ENCODE measurements around the gene HSPB1.

The HSPB1 gene

DNA sequence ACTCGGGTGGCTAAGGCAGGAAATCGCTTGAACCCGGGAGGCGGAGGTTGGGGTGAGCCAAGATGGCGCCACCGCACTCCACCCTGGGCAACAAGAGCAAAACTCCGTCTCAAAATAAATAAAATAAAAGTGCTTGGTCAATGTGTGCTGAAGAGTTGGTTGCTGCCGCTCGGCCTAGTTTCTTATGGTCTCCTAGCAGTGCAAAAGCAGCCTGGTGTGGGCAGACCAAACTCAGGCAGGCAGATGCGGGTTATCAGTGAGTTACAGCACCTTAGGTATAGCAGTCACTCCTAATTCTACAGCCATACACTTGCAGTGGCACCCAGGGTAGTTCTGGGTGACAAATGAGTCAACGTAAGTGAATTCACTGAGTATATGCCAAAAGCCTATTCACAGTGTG is 22.6 kb downstream of the HSPB1 start:
- H3K27ac ChIP-seq = no peak overlapping the region
- DNase-seq (ENCODE audit: low spot score) = no peak
- TF ChIP-seq, protein P1, sequence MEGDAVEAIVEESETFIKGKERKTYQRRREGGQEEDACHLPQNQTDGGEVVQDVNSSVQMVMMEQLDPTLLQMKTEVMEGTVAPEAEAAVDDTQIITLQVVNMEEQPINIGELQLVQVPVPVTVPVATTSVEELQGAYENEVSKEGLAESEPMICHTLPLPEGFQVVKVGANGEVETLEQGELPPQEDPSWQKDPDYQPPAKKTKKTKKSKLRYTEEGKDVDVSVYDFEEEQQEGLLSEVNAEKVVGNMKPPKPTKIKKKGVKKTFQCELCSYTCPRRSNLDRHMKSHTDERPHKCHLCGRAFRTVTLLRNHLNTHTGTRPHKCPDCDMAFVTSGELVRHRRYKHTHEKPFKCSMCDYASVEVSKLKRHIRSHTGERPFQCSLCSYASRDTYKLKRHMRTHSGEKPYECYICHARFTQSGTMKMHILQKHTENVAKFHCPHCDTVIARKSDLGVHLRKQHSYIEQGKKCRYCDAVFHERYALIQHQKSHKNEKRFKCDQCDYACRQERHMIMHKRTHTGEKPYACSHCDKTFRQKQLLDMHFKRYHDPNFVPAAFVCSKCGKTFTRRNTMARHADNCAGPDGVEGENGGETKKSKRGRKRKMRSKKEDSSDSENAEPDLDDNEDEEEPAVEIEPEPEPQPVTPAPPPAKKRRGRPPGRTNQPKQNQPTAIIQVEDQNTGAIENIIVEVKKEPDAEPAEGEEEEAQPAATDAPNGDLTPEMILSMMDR (IDR thresholded peaks at IDR 0.05) = no peak
- H3K4me3 ChIP-seq = no peak overlapping the region

DNA sequence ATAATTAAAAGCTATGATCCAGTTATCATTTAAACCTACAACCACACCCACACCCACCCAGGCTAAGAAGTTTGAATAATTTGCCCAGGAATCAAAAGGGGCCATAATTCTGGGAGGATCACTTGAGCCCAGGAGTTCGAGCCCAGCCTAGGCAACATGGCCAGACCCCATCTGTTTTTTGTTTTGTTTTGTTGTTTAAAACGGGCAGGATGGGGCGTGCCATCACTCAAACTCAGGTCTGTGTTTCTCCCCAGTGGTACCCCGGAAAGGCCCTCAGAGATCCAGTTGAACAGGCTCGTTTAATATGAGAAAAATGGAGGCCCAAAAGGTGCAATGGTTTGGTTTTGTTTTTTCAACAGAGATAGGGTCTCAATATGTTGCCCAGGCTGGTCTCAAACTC is 23.3 kb downstream of the HSPB1 start:
- Histone ChIP-seq H3K4me3 (no peak overlapping the region), H3K27ac (no peak overlapping the region)
- DNase-seq (ENCODE audit: low spot score) = no peak
- TF ChIP-seq, protein P1 (IDR thresholded peaks at IDR 0.05) = no peak

DNA sequence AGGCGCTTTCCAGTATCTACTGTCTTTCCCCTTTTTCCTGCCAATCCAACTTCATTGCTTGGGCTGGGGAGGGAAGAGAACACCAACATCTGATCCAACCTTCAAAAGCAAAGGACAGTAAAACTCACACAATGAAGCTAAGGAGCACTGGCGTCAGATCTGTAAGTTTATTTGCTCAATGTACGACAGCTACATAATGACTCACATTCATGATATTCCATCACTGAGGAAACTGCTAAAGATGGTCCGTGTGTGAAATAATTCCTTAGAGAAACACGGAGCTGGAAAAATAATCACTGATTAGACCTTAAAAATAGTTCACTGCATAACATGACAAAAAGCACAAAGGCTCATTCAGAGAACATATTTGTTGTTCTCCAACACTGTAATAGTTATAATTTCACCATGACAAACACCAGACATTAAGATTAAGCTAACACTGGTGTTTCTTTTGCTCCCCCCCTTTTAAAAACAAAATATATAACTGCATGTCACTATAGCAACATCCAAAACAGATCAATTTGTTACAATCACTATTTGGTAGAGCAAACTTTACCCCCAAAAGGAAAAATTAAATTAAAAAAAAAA is 24.3 kb downstream of the HSPB1 start:
- TF ChIP-seq, protein P1 (IDR thresholded peaks at IDR 0.05) = no peak
- no peak overlapping the region for H3K4me3 ChIP-seq
- peak overlapping the region in 1 of 2 donors; percentile 35 for H3K27ac ChIP-seq
- DNase-seq (ENCODE audit: low spot score) = no peak

DNA sequence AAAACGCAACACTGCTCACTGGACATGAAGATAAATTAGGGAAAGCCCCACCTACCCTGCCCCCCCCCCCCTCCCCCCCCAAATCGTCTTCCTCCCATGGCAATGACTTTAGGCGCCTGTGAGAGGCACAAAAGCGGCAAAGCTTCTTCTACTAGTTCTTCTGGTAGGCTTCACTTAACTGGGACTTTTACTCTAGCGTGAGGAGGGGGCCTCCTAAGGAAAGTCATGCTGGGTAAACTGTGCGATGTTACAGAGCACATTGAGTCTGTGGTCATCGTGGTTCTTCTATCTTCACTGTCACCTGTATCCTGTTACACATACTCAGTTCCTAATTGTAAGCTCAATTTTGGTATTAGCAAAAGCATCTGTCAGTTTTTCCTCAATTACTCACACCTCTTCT is 25.1 kb downstream of the HSPB1 start:
- Histone ChIP-seq H3K4me3 (no peak overlapping the region), H3K27ac (no peak overlapping the region)
- no peak for DNase-seq (ENCODE audit: low spot score)
- TF ChIP-seq, protein P1 (IDR thresholded peaks at IDR 0.05) = no peak

DNA sequence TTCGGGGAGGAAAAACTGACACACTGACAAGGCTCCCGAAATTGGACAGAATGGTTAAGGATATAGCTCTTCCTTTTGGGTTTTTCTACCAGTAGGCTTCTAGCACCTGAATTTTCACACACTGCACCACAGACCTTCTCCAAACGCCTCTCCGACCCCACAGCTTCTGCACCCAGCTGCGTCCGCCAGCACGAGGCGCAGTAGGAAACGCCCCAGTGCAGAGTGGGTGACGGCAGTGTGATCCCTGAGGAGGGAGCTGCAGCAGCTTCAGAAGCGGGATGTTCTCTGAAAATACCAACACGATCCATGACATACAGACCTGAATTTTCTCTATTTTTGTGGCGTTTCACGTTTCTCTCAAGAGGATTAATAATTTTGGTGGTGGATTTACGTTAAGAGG is 25.9 kb downstream of the HSPB1 start:
- TF ChIP-seq, protein P1 (IDR thresholded peaks at IDR 0.05) = no peak
- DNase-seq (ENCODE audit: low spot score) = no peak
- Histone ChIP-seq H3K27ac (no peak overlapping the region), H3K4me3 (no peak overlapping the region)

DNA sequence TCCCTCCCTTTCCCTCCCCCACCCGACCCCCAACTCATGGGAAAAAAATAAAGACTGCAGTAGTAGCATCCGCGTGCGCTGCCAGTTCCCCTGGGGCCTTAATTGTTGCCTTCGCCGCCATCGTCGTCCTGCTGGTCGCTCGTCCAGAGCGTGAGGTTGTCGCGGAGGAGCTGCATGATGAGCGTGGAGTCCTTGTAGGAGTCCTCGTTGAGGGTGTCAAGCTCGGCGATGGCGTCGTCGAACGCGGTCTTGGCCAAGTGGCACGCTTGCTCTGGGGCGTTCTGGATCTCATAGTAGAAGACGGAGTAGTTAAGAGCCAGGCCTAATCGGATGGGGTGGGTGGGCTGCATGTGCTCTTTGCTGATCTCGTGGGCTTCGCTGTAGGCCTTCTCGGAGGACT is 27.0 kb downstream of the HSPB1 start:
- no peak overlapping the region for H3K4me3 ChIP-seq
- TF ChIP-seq, protein P1 (IDR thresholded peaks at IDR 0.05) = no peak
- H3K27ac ChIP-seq = no peak overlapping the region
- no peak for DNase-seq (ENCODE audit: low spot score)

DNA sequence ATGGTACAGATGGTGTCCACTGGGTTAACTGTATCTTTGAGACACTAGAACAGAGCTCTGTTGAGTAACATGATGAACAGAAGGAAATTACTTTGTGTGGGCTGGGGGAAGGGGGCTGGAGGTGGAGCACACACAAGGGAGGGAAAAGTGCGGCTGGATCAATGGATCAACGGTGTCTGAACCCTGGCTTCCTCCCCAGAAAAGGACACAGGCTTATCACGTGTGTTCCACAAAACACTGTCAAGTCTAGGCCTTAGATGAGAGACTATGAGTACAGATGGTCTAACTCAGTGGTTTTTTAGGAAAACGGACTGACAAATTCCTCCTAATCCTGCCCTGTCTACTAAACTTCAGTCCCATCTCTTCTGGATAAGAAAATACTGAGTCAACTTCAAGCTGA is 27.8 kb downstream of the HSPB1 start:
- no peak for DNase-seq (ENCODE audit: low spot score)
- no peak overlapping the region for H3K4me3 ChIP-seq
- H3K27ac ChIP-seq = no peak overlapping the region
- TF ChIP-seq, protein P1 (IDR thresholded peaks at IDR 0.05) = no peak
